ENCODE data around the gene FRMPD2.

FRMPD2 gene

GRCh38 chr10:48305905-48306264, 31.4 kb upstream of the FRMPD2 start:
- no peak for ATAC-seq (ENCODE audit: insufficient read depth, low read depth)
- no peak for DNase-seq
- peak overlapping the region; percentile 70 for H3K4me2 ChIP-seq (ENCODE audit: insufficient read depth, low read length)
- peaks cover 26% of the 10 kb centered on the region; the same call in 1 of the 2 replicates for H4K20me1 ChIP-seq (ENCODE audit: insufficient read depth, low read length)
- peak overlapping the region in 1 of 2 experiments; percentile 92; a peak in 2 of 4 replicates for H3K4me3 ChIP-seq (ENCODE audit: low read depth in 1 of 2, low read length in 2 of 2)
- H3K9ac ChIP-seq (ENCODE audit: low read depth, low read length): peak overlapping the region; percentile 84; the same call in 1 of the 2 replicates
- TF ChIP-seq CTCF (IDR thresholded peaks at IDR 0.05; ENCODE audit: borderline replicate concordance, extremely low read depth, low read length, poor library complexity, severe bottlenecking) (no peak), EZH2 (IDR thresholded peaks at IDR 0.05; ENCODE audit: borderline replicate concordance, low read depth, low read length, severe bottlenecking) (no peak)
- H3K4me1 ChIP-seq (ENCODE audit: insufficient read depth, low read length): peaks cover 41% of the 10 kb centered on the region
- H3K79me2 ChIP-seq (ENCODE audit: insufficient read depth, low read length): peaks cover 41% of the 10 kb centered on the region
- H2AFZ ChIP-seq (ENCODE audit: low read depth, low read length): peak overlapping the region; percentile 23; the same call in 1 of the 2 replicates
- no peaks in the 10 kb centered on the region for H3K36me3 ChIP-seq (ENCODE audit: insufficient read depth, low read length)
- H3K27me3 ChIP-seq (ENCODE audit: insufficient read depth, low read length, poor library complexity): no peaks in the 10 kb centered on the region
- H3K9me3 ChIP-seq (ENCODE audit: insufficient read depth, low read length, severe bottlenecking): no peaks in the 10 kb centered on the region
- no peak overlapping the region for H3K27ac ChIP-seq (ENCODE audit: low read length)

GRCh38 chr10:48302515-48303476, 28.3 kb upstream of the FRMPD2 start:
- Histone ChIP-seq H3K27ac (ENCODE audit: low read length) (no peak overlapping the region), H3K9ac (ENCODE audit: low read depth, low read length) (no peak overlapping the region), H2AFZ (ENCODE audit: low read depth, low read length) (no peak overlapping the region), H3K4me3 (ENCODE audit: low read depth in 1 of 2, low read length in 2 of 2) (no peak overlapping the region), H3K9me3 (ENCODE audit: insufficient read depth, low read length, severe bottlenecking) (no peaks in the 10 kb centered on the region), H3K79me2 (ENCODE audit: insufficient read depth, low read length) (peaks cover 10% of the 10 kb centered on the region), H4K20me1 (ENCODE audit: insufficient read depth, low read length) (peaks cover 8% of the 10 kb centered on the region; the same call in 1 of the 2 replicates), H3K4me2 (ENCODE audit: insufficient read depth, low read length) (no peak overlapping the region), H3K4me1 (ENCODE audit: insufficient read depth, low read length) (peaks cover 27% of the 10 kb centered on the region), H3K36me3 (ENCODE audit: insufficient read depth, low read length) (no peaks in the 10 kb centered on the region), H3K27me3 (ENCODE audit: insufficient read depth, low read length, poor library complexity) (no peaks in the 10 kb centered on the region)
- DNase-seq (no peak), ATAC-seq (ENCODE audit: insufficient read depth, low read depth) (no peak)
- TF ChIP-seq EZH2 (IDR thresholded peaks at IDR 0.05; ENCODE audit: borderline replicate concordance, low read depth, low read length, severe bottlenecking) (no peak), CTCF (IDR thresholded peaks at IDR 0.05; ENCODE audit: borderline replicate concordance, extremely low read depth, low read length, poor library complexity, severe bottlenecking) (no peak)

- no peak for ATAC-seq (ENCODE audit: insufficient read depth, low read depth)
- no peak overlapping the region for H3K4me2 ChIP-seq (ENCODE audit: insufficient read depth, low read length)
Measured at GRCh38 chr10:48300556-48300955, 26.1 kb upstream of the FRMPD2 start.

More at GRCh38 chr10:48300556-48300955, 26.1 kb upstream of the FRMPD2 start:
- H3K9me3 ChIP-seq (ENCODE audit: insufficient read depth, low read length, severe bottlenecking): no peaks in the 10 kb centered on the region
- no peak overlapping the region for H3K9ac ChIP-seq (ENCODE audit: low read depth, low read length)
- H3K27ac ChIP-seq (ENCODE audit: low read length): no peak overlapping the region; the same call in 1 of the 2 replicates
- TF ChIP-seq EZH2 (IDR thresholded peaks at IDR 0.05; ENCODE audit: borderline replicate concordance, low read depth, low read length, severe bottlenecking): no peak
- no peak for TF ChIP-seq CTCF (IDR thresholded peaks at IDR 0.05; ENCODE audit: borderline replicate concordance, extremely low read depth, low read length, poor library complexity, severe bottlenecking)
- no peaks in the 10 kb centered on the region for H4K20me1 ChIP-seq (ENCODE audit: insufficient read depth, low read length)
- peaks cover 14% of the 10 kb centered on the region for H3K4me1 ChIP-seq (ENCODE audit: insufficient read depth, low read length)
- DNase-seq: no peak
- no peak overlapping the region for H3K4me3 ChIP-seq (ENCODE audit: low read depth in 1 of 2, low read length in 2 of 2)
- no peak overlapping the region for H2AFZ ChIP-seq (ENCODE audit: low read depth, low read length)
- no peaks in the 10 kb centered on the region for H3K27me3 ChIP-seq (ENCODE audit: insufficient read depth, low read length, poor library complexity)
- no peaks in the 10 kb centered on the region for H3K79me2 ChIP-seq (ENCODE audit: insufficient read depth, low read length)
- no peaks in the 10 kb centered on the region for H3K36me3 ChIP-seq (ENCODE audit: insufficient read depth, low read length)

All from DND-41 (cell line).